K562 (cell line): ENCODE data around the gene CD55. TPM values are rescaled to one million over a fixed set of nuclear protein-coding genes. Genes with fewer than 3 reads are reported as not detected.

Source experiments
- BHLHE40 ChIP-seq: IDR thresholded peaks from 2 replicates; pipeline ENCODE4 v1.6.1; 2011; ENCODE audit warnings: low read length, improper control_type of control experiment
- BRD4 ChIP-seq: fragments of 200-600 bp; sonication (generic); IDR thresholded peaks from 2 replicates; pipeline ENCODE4 v1.6.1; 2017; ENCODE audit warnings: inconsistent platforms
- BRD9 ChIP-seq: fragments of 450-650 bp; IDR thresholded peaks from 2 replicates; pipeline ENCODE4 v1.6.1; 2018; ENCODE audit warnings: low read depth; ENCODE audit not compliant: partially characterized antibody
- CBX2 ChIP-seq: fragments of 200-600 bp; sonication (generic); IDR thresholded peaks from one replicate; pipeline ENCODE4 v1.6.1; 2012; ENCODE audit warnings: mild to moderate bottlenecking, low read length, inconsistent platforms; ENCODE audit not compliant: insufficient read depth, poor library complexity, severe bottlenecking
- EHMT2 ChIP-seq: fragments of 450-650 bp; IDR thresholded peaks from 2 replicates; pipeline ENCODE4 v1.6.1; 2018; ENCODE audit warnings: antibody characterized with exemption
- ELF2 ChIP-seq: fragments of 250-450 bp; sonication (Bioruptor Pico); IDR thresholded peaks from 2 replicates; pipeline ENCODE4 v1.5.0; 2021; ENCODE audit warnings: mild to moderate bottlenecking
- KAT7 ChIP-seq: sonication (generic); formaldehyde crosslinking; IDR thresholded peaks from 2 replicates; pipeline ENCODE4 v1.8.0; 2022; ENCODE audit warnings: missing genetic modification reagents, mild to moderate bottlenecking, borderline replicate concordance
- KLF13 ChIP-seq: fragments of 450-650 bp; IDR thresholded peaks from 2 replicates; pipeline ENCODE4 v1.6.1; 2016; ENCODE audit warnings: missing genetic modification characterization, low read depth, mild to moderate bottlenecking, missing compliant biosample characterization, moderate library complexity, borderline replicate concordance
- MYC ChIP-seq, 2 experiments: fragments of 250-450 bp in 1 of 2; sonication (Bioruptor Pico) in 1 of 2; IDR thresholded peaks; 2 replicates each; pipeline versions ENCODE4 v1.5.1 to v1.6.1; 2012 to 2021; ENCODE audit warnings: low read depth in 2 of 2, borderline replicate concordance in 1 of 2, improper control_type of control experiment in 1 of 2, low read length in 1 of 2, mild to moderate bottlenecking in 1 of 2, moderate library complexity in 1 of 2
- POLR3G ChIP-seq: IDR thresholded peaks from 2 replicates; pipeline ENCODE4 v1.6.1; 2011; ENCODE audit not compliant: insufficient read length, insufficient replicate concordance; ENCODE audit errors: extremely low read depth
- SMAD4 ChIP-seq: fragments of 250-450 bp; sonication (Bioruptor Pico); conservative IDR thresholded peaks from 2 replicates; pipeline ENCODE4 v1.8.0; 2021; ENCODE audit warnings: inconsistent platforms, mild to moderate bottlenecking, moderate library complexity
- SOX6 ChIP-seq: fragments of 450-650 bp; IDR thresholded peaks from 2 replicates; pipeline ENCODE4 v1.6.1; 2014; ENCODE audit warnings: mild to moderate bottlenecking
- TRIM24 ChIP-seq, 2 experiments: fragments of 450-650 bp; IDR thresholded peaks; 2 replicates each; pipeline ENCODE4 v1.6.1; 2016
- ZFP30 ChIP-seq: fragments of 250-450 bp; sonication (Bioruptor Pico); IDR thresholded peaks from 2 replicates; pipeline ENCODE4 v1.8.0; 2022; ENCODE audit warnings: moderate library complexity, mild to moderate bottlenecking, inconsistent platforms, borderline replicate concordance
- ZNF589 ChIP-seq: fragments of 200-800 bp; sonication (Bioruptor generic); IDR thresholded peaks from 2 replicates; pipeline ENCODE4 v1.6.1; 2016; ENCODE audit warnings: low read depth, missing genetic modification characterization, missing compliant biosample characterization
- polyA plus RNA-seq, 8 experiments: library from polyadenylated mRNA; depleted of rRNA in 4 of 8; stranded (reverse) in 5 of 8; unstranded in 3 of 8; fragments of >200 nt; fragmentation: Nextera tagmentation in 2 of 8; fragmentation: Illumina TruSeq in 1 of 8; extraction: Ambion mirVana in 2 of 8; extraction: Trizol in 1 of 8; gene quantifications; 2 replicates each; pipeline versions ENCODE4 v1.2.1 to v1.2.3, GENCODE V29; 2011 to 2014; ENCODE audit warnings: inconsistent platforms in 1 of 8, missing spikeins in 1 of 8
- total RNA-seq, 7 experiments: library from RNA; depleted of rRNA in 6 of 7; stranded (reverse); fragments of >200 nt in 6 of 7; fragmentation: Illumina TruSeq in 2 of 7; extraction: Trizol in 2 of 7; gene quantifications; 2 replicates each; pipeline versions ENCODE4 v1.2.1 to v1.2.3, GENCODE V29; 2011 to 2021; ENCODE audit warnings: low replicate concordance in 1 of 7
- TF ChIP-seq, protein P1 (sequence below): fragments of 450-650 bp; conservative IDR thresholded peaks from 2 replicates; pipeline ENCODE4 v1.6.1; 2016; ENCODE audit warnings: missing genetic modification characterization, low read depth, mild to moderate bottlenecking, control low read depth, missing compliant biosample characterization
- TF ChIP-seq, protein P2 (sequence below): fragments of 250-450 bp; sonication (Bioruptor Pico); IDR thresholded peaks from 2 replicates; pipeline ENCODE4 v1.9.0; 2021; ENCODE audit warnings: mild to moderate bottlenecking

CD55 gene
- total and polyA plus RNA-seq, 9 of the 15 experiments (the other 6 are each of a cell fraction or from before 2014, with no cell fraction given): 17.7 to 150 (median 97.0) TPM

DNA sequence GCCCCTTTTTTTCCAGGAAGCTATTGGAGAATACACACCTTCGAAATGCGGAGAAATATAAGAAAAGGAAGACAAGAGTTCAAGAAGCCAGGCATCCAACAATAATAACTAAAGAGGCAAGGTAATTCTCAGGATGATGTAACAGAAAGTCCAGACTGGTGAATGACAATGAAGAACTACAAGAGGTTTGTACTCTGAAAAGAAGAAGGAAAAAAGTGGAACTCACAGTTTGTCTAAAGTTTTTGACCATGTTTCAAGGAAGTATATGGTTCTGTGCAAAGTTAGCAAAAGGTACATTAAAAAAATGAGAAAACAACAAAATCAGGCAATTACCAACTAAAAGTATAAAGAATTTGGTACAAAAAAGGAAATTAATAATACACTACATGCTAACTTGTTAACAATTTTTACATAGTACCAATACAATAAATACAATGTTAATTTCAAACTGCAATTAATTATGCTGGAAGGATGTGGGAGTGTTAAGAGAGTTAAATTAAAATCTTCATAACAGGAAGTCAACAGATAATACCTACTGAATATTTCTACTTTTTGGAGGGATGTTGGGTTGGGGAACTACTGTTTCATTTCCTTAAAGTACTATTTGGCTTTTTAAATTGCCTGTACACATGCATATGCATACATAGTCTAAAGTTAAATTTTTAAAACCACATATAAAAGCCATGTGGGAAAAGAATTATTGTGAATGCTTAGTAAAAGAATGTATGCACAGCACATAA is 12.9 kb upstream of the CD55 start (continued):
- TF ChIP-seq, protein P1, sequence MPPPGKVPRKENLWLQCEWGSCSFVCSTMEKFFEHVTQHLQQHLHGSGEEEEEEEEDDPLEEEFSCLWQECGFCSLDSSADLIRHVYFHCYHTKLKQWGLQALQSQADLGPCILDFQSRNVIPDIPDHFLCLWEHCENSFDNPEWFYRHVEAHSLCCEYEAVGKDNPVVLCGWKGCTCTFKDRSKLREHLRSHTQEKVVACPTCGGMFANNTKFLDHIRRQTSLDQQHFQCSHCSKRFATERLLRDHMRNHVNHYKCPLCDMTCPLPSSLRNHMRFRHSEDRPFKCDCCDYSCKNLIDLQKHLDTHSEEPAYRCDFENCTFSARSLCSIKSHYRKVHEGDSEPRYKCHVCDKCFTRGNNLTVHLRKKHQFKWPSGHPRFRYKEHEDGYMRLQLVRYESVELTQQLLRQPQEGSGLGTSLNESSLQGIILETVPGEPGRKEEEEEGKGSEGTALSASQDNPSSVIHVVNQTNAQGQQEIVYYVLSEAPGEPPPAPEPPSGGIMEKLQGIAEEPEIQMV (tag): 0 out of 2 replicates have a peak, but pooled peaks have one; percentile 12
- TF ChIP-seq KLF13: no peak
- TF ChIP-seq SMAD4 (CRISPR knock-in tag): peak; percentile 67
- TF ChIP-seq ELF2 (CRISPR knock-in tag): 0 out of 2 replicates have a peak, but pooled peaks have one; percentile 25
- TF ChIP-seq ZFP30 (CRISPR knock-in tag): no peak
- peak; percentile 63; the same call in 1 of the 2 replicates for TF ChIP-seq SOX6
- no peak for TF ChIP-seq BHLHE40
- TF ChIP-seq POLR3G: no peak
- peak in 1 of 2 experiments; percentile 79; a peak in 3 of 4 replicates for TF ChIP-seq TRIM24 (IDR thresholded peaks at IDR 0.05)
- no peak for TF ChIP-seq CBX2
- no peak for TF ChIP-seq ZNF589
- TF ChIP-seq EHMT2: peak; percentile 20; the same call in 1 of the 2 replicates
- TF ChIP-seq BRD9: peak; percentile 59
- no peak for TF ChIP-seq MYC (IDR thresholded peaks at IDR 0.05; ENCODE audit: low read depth, low read length)
- TF ChIP-seq MYC (CRISPR knock-in tag; IDR thresholded peaks at IDR 0.05; ENCODE audit: borderline replicate concordance, low read depth): no peak
- TF ChIP-seq KAT7 (CRISPR knock-in tag): no peak
- TF ChIP-seq BRD4: peak; percentile 78; the same call in 1 of the 2 replicates
- TF ChIP-seq, protein P2, sequence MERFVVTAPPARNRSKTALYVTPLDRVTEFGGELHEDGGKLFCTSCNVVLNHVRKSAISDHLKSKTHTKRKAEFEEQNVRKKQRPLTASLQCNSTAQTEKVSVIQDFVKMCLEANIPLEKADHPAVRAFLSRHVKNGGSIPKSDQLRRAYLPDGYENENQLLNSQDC (CRISPR knock-in tag): no peak
